Epithelial cell of proximal tubule (primary cell): ENCODE data around the gene PSMG3. TPM values are rescaled to one million over a fixed set of nuclear protein-coding genes. Genes with fewer than 3 reads are reported as not detected.

ENCODE experiments used
- DNase-seq: peaks from one replicate; pipeline ENCODE4 v3.0.0-alpha.2; 2011; ENCODE audit warnings: low read depth
- H3K4me3 ChIP-seq: 2 replicates; pipeline ENCODE4 v1.5.1; 2011; ENCODE audit warnings: low read depth, mild to moderate bottlenecking, low read length
- total RNA-seq: library from RNA; depleted of rRNA; stranded (reverse); fragments of >200 nt; gene quantifications from 2 replicates; pipeline ENCODE4 v1.2.3, GENCODE V29; 2015
- TF ChIP-seq, protein P1 (sequence below): conservative IDR thresholded peaks from 2 replicates; pipeline ENCODE4 v1.5.1; 2012; ENCODE audit warnings: low read depth, mild to moderate bottlenecking, low read length

PSMG3 gene
- total RNA-seq, 1 donor from 2014 or later = 55.4 TPM

DNA sequence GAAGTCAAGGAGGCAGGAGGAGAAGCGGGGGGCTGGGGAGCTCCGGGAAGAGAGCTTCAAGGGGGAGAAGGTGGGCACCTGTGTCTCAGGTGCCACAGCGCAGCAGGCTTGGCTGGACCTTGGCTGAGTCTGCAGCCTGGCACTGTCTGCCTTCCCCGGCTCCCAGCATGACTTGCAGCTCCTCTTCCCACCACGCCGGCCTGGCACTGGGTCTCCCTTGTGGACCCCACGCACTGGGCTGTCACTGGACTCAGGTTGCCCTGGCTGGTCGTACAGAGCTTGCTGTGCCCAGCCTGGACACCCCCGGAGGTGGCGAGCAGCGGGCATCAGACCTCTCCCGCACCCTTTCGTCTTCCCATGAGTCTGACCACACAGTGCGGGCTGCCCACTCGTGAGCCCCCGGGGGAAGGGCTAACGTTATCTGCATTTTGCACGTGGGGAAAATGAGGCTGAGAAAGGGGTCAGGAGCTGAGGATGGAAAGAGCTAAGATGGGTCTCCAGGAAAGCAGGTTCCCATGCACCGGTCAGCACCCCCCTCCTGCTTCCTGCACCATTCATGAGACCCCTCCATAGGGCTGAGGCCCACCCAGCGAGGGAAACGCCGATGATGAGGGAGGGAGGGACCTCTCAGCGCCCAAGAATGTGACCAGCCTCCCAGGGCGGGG lies 40.3 kb upstream of the PSMG3 start:
- TF ChIP-seq, protein P1, sequence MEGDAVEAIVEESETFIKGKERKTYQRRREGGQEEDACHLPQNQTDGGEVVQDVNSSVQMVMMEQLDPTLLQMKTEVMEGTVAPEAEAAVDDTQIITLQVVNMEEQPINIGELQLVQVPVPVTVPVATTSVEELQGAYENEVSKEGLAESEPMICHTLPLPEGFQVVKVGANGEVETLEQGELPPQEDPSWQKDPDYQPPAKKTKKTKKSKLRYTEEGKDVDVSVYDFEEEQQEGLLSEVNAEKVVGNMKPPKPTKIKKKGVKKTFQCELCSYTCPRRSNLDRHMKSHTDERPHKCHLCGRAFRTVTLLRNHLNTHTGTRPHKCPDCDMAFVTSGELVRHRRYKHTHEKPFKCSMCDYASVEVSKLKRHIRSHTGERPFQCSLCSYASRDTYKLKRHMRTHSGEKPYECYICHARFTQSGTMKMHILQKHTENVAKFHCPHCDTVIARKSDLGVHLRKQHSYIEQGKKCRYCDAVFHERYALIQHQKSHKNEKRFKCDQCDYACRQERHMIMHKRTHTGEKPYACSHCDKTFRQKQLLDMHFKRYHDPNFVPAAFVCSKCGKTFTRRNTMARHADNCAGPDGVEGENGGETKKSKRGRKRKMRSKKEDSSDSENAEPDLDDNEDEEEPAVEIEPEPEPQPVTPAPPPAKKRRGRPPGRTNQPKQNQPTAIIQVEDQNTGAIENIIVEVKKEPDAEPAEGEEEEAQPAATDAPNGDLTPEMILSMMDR = no peak
- no peak overlapping the region for H3K4me3 ChIP-seq
- no peak for DNase-seq

DNA sequence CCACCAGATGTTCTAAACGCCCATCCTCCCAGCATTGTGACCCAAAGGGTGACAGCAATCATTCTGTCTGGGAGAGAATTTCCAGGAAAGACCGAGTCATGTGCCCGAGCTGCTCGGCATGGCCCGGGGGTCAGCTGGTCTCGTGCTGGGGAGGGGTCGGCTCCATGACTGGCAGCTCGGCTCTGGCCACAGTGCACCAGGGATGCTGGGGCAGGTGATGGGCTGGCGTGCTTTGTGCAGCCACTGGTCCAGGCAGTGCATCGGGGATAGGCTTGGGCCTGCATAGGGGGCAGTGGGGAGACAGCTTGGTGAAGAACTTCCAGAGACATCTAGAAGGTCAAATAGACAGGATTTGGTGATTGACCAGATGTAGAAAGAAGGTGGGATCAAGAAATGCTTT lies 39.2 kb upstream of the PSMG3 start:
- TF ChIP-seq, protein P1 = no peak
- DNase-seq = no peak
- H3K4me3 ChIP-seq = no peak overlapping the region

DNA sequence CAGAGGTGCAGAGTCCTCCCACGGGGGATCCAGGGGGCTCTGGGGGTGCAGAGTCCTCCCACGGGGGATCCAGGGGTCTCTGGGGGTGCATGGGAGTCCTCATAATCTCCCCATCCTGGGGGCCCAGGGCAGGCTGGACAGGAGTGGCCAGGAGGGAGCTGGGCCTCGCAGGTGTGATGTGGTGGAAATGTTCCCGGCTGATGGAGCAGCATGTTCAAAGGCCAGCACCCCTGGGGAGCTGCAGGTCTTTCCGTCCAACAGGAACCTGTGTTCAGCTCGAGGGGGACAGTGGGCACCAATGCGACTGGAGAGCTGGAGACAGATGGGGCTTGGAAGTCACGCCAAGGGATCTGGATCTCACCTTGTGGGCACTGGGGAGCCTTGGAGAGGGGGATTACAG lies 38.5 kb upstream of the PSMG3 start:
- no peak overlapping the region for H3K4me3 ChIP-seq
- TF ChIP-seq, protein P1 = no peak
- no peak for DNase-seq

DNA sequence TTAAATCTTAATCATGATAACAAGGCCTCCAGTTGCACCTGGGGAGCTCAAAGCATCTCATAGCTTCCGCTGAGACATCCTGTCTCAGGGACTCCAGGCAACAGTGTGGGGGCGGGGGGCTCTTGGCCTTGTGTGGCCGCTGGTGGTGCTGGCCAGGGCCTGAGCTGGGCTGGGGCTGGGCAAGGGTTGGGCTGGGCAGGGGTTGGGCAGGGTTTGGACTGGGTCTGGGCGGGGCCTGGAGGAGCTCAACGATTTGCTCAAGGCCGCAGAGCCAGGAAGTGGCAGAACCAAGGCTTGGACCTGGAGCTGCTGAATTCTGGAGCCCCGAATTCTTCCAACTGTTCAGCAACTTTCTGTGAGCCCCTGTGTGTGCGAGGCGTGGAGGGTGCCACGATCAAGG lies 37.9 kb upstream of the PSMG3 start:
- DNase-seq = no peak
- H3K4me3 ChIP-seq = no peak overlapping the region
- TF ChIP-seq, protein P1 = no peak

DNA sequence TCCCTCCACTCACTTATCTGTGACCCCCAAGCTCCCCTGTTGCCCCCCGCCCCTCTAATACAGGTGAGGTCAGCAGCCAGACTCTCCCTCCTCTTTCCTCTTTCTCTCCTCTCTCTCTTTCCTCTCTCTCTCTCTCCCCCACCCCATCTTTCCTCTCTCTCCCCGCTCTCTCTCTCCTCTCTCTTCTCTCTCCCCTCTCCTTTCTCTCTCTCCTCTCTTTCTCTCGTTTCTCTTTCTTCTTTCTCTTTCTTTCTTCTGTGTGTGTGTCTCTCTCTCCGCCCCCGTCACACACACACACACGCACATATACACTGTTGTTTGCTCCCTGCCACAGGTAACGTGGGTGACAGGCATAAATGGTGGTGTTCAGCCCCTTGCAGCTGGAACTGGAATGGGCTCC lies 37.2 kb upstream of the PSMG3 start:
- TF ChIP-seq, protein P1 = no peak
- no peak for DNase-seq
- no peak overlapping the region for H3K4me3 ChIP-seq

DNA sequence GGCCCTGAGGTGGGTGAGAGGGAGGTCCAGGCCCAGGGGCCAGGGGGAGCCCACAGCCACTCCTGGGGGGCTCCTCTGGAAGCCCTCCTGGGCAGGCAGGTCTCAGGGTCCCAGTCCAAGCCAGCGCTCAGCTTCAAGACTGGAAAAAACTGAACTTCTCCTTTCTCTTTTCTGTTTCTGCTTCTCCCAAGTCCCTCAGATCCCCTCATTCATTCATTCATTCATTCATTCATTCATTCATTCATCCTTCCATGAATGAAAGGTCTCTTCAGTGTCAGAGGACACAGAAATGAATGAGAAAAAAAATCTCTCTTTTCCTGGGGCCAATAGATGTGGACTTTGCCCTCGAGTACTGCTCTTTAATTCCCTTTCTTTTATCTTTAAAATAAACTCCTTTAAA lies 34.6 kb upstream of the PSMG3 start:
- H3K4me3 ChIP-seq = no peak overlapping the region
- no peak for DNase-seq
- TF ChIP-seq, protein P1 = no peak

DNA sequence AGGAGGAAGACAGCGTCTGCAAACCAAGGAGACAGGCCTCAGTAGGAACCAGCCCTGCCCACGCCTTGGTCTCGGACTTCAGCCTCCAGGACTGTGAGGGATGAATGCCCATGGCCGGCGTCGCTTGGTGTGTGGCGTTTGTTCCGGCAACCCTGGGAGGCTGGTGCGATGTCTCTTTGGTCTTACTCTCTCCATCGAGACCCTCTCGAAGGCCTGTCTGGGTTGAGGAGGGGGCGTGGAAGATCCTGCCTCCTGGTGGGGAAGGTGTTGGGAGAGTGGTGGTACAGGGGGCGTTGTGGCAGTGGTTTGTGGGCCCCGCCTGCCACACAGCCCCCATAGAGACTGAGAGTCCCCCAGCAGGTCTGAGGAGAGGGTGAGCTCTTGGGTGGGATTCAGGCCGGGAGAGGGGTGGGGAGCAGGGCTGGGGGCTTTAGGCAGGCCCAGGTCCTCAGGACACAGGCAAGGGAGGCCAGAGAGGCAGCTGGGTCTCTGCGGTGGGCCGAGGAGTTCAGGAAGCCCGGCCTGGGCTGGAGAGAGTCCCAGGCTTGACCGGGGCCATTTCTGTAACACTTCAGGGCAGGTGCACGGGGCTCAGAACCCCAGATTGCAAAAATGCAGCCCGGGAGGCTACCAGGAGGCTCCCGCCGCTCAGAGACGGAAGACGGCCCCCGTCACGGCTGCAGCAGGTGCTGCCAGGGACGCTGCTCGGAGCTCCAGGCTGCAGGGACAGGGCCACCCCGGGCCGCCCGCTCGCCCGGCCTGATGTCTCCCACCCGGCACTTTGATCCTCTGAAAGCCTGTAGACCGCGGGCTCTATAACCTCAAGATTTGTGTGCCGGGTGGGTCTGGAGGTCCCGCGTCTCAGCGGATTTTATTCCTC lies 33.8 kb upstream of the PSMG3 start:
- DNase-seq = no peak
- H3K4me3 ChIP-seq = no peak overlapping the region
- TF ChIP-seq, protein P1 = no peak
